Endothelial cell of umbilical vein (primary cell): ENCODE measurements around the gene BTBD8. TPM values are rescaled to one million over a fixed set of nuclear protein-coding genes. Genes with fewer than 3 reads are reported as not detected.
A peak's percentile ranks its signal among the peaks of the same experiment; 100 is the strongest.

Experiments
- BruUV-seq: library from RNA; stranded (reverse); fragments of 400-500 nt; replicated peaks from 2 replicates; lab custom pipeline; 2021; lab: Mats Ljungman, UMichigan
- CTCF ChIA-PET: fragments of 300-600, 350-600 bp; sonication (Branson Sonifier 250); formaldehyde crosslinking; loops from one replicate; lab custom pipeline; 2021; ENCODE audit warnings: antibody characterized with exemption, inconsistent platforms; lab: Charles Lee
- POLR2A ChIA-PET: fragments of 300-600, 350-600 bp; sonication (Branson Sonifier 250); formaldehyde crosslinking; loops from one replicate; lab custom pipeline; 2021; ENCODE audit warnings: antibody characterized with exemption, inconsistent platforms; lab: Charles Lee
- DNase-seq: peaks from one replicate; pipeline ENCODE4 v3.0.0-alpha.2; 2011; ENCODE audit warnings: low read depth, low spot score
- FAIRE-seq: peaks from 2 replicates; lab custom pipeline; 2011; peaks lifted over from hg19 to GRCh38; lab: Jason Lieb, UNC
- H2AFZ ChIP-seq: 2 replicates; pipeline ENCODE4 v1.6.0; 2012; ENCODE audit warnings: low read depth, low read length, control low read depth, inconsistent platforms
- H3K27ac ChIP-seq: 2 replicates; pipeline ENCODE4 v1.5.1; 2011; ENCODE audit warnings: low read depth, mild to moderate bottlenecking, control low read depth, low read length, moderate library complexity; ENCODE audit not compliant: insufficient read depth
- H3K27me3 ChIP-seq, 2 experiments: 2 replicates each; pipeline versions ENCODE4 v1.6.0 to v1.6.1; 2011; ENCODE audit warnings: low read length in 2 of 2, mixed read lengths in 1 of 2; ENCODE audit not compliant: control insufficient read depth in 2 of 2, insufficient read depth in 2 of 2
- H3K36me3 ChIP-seq, 2 experiments: 2 replicates in 1 of 2; 3 replicates in 1 of 2; pipeline ENCODE4 v1.5.1; 2011; ENCODE audit warnings: low read length in 2 of 2, mild to moderate bottlenecking in 1 of 2, moderate library complexity in 1 of 2; ENCODE audit not compliant: control insufficient read depth in 2 of 2, insufficient read depth in 2 of 2; ENCODE audit errors: extremely low read depth in 1 of 2
- H3K4me1 ChIP-seq: 3 replicates; pipeline ENCODE4 v1.5.1; 2011; ENCODE audit warnings: mild to moderate bottlenecking, low read length; ENCODE audit not compliant: control insufficient read depth, insufficient read depth; ENCODE audit errors: extremely low read depth
- H3K4me2 ChIP-seq: 2 replicates; pipeline ENCODE4 v1.6.1; 2011; ENCODE audit warnings: low read length, control low read depth, mixed read lengths; ENCODE audit not compliant: insufficient read depth
- H3K4me3 ChIP-seq, 3 experiments: fragments of 200-600 bp in 1 of 3; sonication (generic), shearing (Covaris generic) in 1 of 3; replicated peaks in 1 of 3; 2 replicates each; pipeline ENCODE4 v1.5.1; 2011 to 2016; ENCODE audit warnings: control low read depth in 3 of 3, low read length in 3 of 3, mild to moderate bottlenecking in 2 of 3, inconsistent platforms in 1 of 3, low read depth in 1 of 3, moderate library complexity in 1 of 3; ENCODE audit not compliant: insufficient read depth in 1 of 3
- H3K79me2 ChIP-seq: 2 replicates; pipeline ENCODE4 v1.6.0; 2012; ENCODE audit warnings: low read length, inconsistent platforms; ENCODE audit not compliant: control insufficient read depth, insufficient read depth
- H3K9ac ChIP-seq: replicated peaks from 2 replicates; pipeline ENCODE3; 2011; ENCODE audit warnings: low read length, control low read depth; ENCODE audit not compliant: insufficient read depth; ENCODE audit errors: extremely low read depth
- H3K9me1 ChIP-seq: replicated peaks from 3 replicates; pipeline ENCODE4 v1.6.0; 2011; ENCODE audit warnings: mild to moderate bottlenecking, low read length; ENCODE audit not compliant: control insufficient read depth, insufficient read depth; ENCODE audit errors: extremely low read depth
- H3K9me3 ChIP-seq: replicated peaks from 2 replicates; pipeline ENCODE4 v1.5.1; 2012; ENCODE audit warnings: low read length, inconsistent platforms; ENCODE audit not compliant: control insufficient read depth, insufficient read depth
- H4K20me1 ChIP-seq: replicated peaks from 2 replicates; pipeline ENCODE3; 2011; ENCODE audit warnings: mild to moderate bottlenecking, low read length; ENCODE audit not compliant: control insufficient read depth, insufficient read depth; ENCODE audit errors: extremely low read depth
- EZH2 ChIP-seq: IDR thresholded peaks from 2 replicates; pipeline ENCODE4 v1.6.1; 2012; ENCODE audit warnings: borderline replicate concordance, low read depth, mild to moderate bottlenecking, moderate library complexity, low read length, inconsistent platforms; ENCODE audit not compliant: severe bottlenecking
- FOS ChIP-seq: IDR thresholded peaks from 2 replicates; pipeline ENCODE4 v1.6.1; 2011; ENCODE audit warnings: mild to moderate bottlenecking, low read length, moderate library complexity, borderline replicate concordance; ENCODE audit not compliant: insufficient read depth
- GATA2 ChIP-seq: IDR thresholded peaks from 2 replicates; pipeline ENCODE4 v1.7.0; 2011; ENCODE audit warnings: low read depth, mild to moderate bottlenecking, moderate library complexity, mixed read lengths, low read length; ENCODE audit not compliant: insufficient read length, insufficient read depth
- JUN ChIP-seq: IDR thresholded peaks from 2 replicates; pipeline ENCODE4 v1.6.1; 2011; ENCODE audit warnings: borderline replicate concordance, low read depth; ENCODE audit not compliant: insufficient read length, insufficient read depth
- MYC ChIP-seq: IDR thresholded peaks from one replicate; pipeline ENCODE4 v1.6.1; 2011; ENCODE audit warnings: mild to moderate bottlenecking, low read depth, low read length
- POLR2A ChIP-seq: IDR thresholded peaks from 2 replicates; pipeline ENCODE4 v1.6.1; 2012; ENCODE audit warnings: low read depth, mild to moderate bottlenecking, control low read depth, low read length
- POLR2AphosphoS5 ChIP-seq: IDR thresholded peaks from 2 replicates; pipeline ENCODE4 v1.6.1; 2012; ENCODE audit warnings: low read depth, mild to moderate bottlenecking, control low read depth, low read length, moderate library complexity; ENCODE audit not compliant: insufficient read depth
- dilution Hi-C: fragments of 300-500 bp; cut with MboI; formaldehyde crosslinking; loops from one replicate; pipeline ENCODE4 v1.15.0; 2019; ENCODE audit warnings: low sequenced_read_pairs; ENCODE audit not compliant: extremely low pct_ligation_motif_present
- intact Hi-C: fragments of 100-400 bp; cut with micrococcal nuclease; formaldehyde crosslinking; loops from one replicate; pipeline ENCODE4 v1.10.0; 2022
- polyA plus RNA-seq, 4 experiments: library from polyadenylated mRNA; depleted of rRNA in 3 of 4; stranded (reverse) in 3 of 4; unstranded in 1 of 4; fragments of >200 nt; gene quantifications; 2 replicates each; pipeline versions ENCODE4 v1.2.1 to v1.2.3, GENCODE V29; 2011 to 2012; ENCODE audit warnings: missing spikeins in 1 of 4
- total RNA-seq: library from RNA; stranded (reverse); gene quantifications from 2 replicates; pipeline ENCODE4 v1.2.3, GENCODE V29; 2021
- TF ChIP-seq, protein P1 (sequence below), 2 donors: IDR thresholded peaks; 1 replicate in 1 of 2; 2 replicates in 1 of 2; pipeline ENCODE4 v1.5.1; 2011; ENCODE audit warnings: low read length in 2 of 2, mild to moderate bottlenecking in 2 of 2, moderate library complexity in 2 of 2, control low read depth in 1 of 2, inconsistent platforms in 1 of 2, low read depth in 1 of 2; ENCODE audit not compliant: insufficient read depth in 1 of 2; ENCODE audit errors: extremely low read depth in 1 of 2
- TF ChIP-seq, protein P2 (sequence below): IDR thresholded peaks from 2 replicates; pipeline ENCODE4 v1.6.1; 2011; ENCODE audit not compliant: insufficient read depth, insufficient read length

Gene BTBD8
- total and polyA plus RNA-seq, 2 donors (not counting 3 experiments of a cell fraction or from before 2014, with no cell fraction given): 0.36 to 1.7 TPM

DNA sequence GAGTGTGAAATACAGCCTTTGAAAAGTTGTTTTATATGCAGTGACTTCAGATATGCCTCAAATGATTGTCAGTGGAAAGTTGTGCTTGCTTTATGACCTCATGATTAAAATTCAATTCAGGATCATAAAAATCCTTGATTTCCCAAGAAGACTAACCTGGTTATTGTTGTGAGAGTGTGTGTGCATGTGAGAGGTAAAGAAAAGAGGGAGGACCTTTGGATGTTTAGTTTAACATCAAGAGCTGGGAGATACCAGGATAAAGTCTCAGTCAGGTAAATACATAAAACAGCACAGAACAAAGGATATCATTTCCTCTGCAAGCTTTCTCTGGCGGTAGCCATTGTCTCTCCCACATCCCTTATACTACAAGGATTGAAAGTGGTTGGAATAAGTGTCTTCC, 14.4 kb downstream of the BTBD8 start:
- no peak overlapping the region for H2AFZ ChIP-seq
- no peak for TF ChIP-seq GATA2
- TF ChIP-seq, protein P1, sequence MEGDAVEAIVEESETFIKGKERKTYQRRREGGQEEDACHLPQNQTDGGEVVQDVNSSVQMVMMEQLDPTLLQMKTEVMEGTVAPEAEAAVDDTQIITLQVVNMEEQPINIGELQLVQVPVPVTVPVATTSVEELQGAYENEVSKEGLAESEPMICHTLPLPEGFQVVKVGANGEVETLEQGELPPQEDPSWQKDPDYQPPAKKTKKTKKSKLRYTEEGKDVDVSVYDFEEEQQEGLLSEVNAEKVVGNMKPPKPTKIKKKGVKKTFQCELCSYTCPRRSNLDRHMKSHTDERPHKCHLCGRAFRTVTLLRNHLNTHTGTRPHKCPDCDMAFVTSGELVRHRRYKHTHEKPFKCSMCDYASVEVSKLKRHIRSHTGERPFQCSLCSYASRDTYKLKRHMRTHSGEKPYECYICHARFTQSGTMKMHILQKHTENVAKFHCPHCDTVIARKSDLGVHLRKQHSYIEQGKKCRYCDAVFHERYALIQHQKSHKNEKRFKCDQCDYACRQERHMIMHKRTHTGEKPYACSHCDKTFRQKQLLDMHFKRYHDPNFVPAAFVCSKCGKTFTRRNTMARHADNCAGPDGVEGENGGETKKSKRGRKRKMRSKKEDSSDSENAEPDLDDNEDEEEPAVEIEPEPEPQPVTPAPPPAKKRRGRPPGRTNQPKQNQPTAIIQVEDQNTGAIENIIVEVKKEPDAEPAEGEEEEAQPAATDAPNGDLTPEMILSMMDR (IDR thresholded peaks at IDR 0.05; ENCODE audit: extremely low read depth in 1 of 2, insufficient read depth in 1 of 2, low read depth in 1 of 2, low read length in 2 of 2): no peak
- BruUV-seq: no TSS peak
- no peaks in the 10 kb centered on the region for H3K4me1 ChIP-seq
- intact Hi-C loops (no loop called here), dilution Hi-C loops (no loop called here)
- no peak overlapping the region for H3K4me2 ChIP-seq
- no peaks in the 10 kb centered on the region for H3K9me3 ChIP-seq
- no peak overlapping the region for H3K4me3 ChIP-seq
- H3K36me3 ChIP-seq: no peaks in the 10 kb centered on the region
- CTCF ChIA-PET: no interaction called here
- FAIRE-seq (no peak), DNase-seq (no peak)
- H3K27ac ChIP-seq: no peak overlapping the region
- H3K27me3 ChIP-seq: no peaks in the 10 kb centered on the region
- H3K9me1 ChIP-seq: no peaks in the 10 kb centered on the region
- POLR2A ChIA-PET: no interaction called here
- no peaks in the 10 kb centered on the region for H3K79me2 ChIP-seq
- no peak overlapping the region for H3K9ac ChIP-seq
- no peaks in the 10 kb centered on the region for H4K20me1 ChIP-seq

DNA sequence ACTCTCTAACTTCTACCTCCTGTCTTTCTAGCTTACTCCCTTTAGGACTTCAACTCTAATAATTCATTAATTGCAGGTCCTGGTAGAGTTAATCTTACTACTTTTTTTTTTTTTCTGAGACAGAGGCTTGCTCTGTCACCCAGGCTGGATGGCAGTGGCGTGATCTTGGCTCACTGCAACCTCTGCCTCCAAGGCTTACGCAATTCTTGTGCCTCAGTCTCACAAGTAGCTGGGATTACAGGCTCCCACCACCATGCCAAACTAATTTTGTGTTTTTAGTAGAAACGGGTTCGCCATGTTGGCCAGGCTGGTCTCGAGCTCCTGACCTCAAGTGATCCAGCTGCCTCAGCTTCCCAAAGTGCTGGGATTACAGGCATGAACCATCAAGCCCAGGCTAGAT, 15.7 kb downstream of the BTBD8 start:
- Histone ChIP-seq H3K79me2 (no peaks in the 10 kb centered on the region), H2AFZ (no peak overlapping the region), H3K4me1 (no peaks in the 10 kb centered on the region), H3K9me3 (no peaks in the 10 kb centered on the region), H4K20me1 (no peaks in the 10 kb centered on the region), H3K4me2 (no peak overlapping the region), H3K36me3 (no peaks in the 10 kb centered on the region), H3K27me3 (no peaks in the 10 kb centered on the region), H3K9me1 (no peaks in the 10 kb centered on the region), H3K9ac (no peak overlapping the region), H3K27ac (no peak overlapping the region), H3K4me3 (no peak overlapping the region)
- no peak for DNase-seq
- POLR2A ChIA-PET: no interaction called here
- TF ChIP-seq FOS: no peak
- TF ChIP-seq MYC: no peak
- TF ChIP-seq POLR2A: no peak
- TF ChIP-seq JUN: no peak
- no peak for TF ChIP-seq EZH2
- TF ChIP-seq, protein P1 (IDR thresholded peaks at IDR 0.05; ENCODE audit: extremely low read depth in 1 of 2, insufficient read depth in 1 of 2, low read depth in 1 of 2, low read length in 2 of 2): no peak
- no peak for TF ChIP-seq POLR2AphosphoS5
- no peak for TF ChIP-seq GATA2
- TF ChIP-seq, protein P2, sequence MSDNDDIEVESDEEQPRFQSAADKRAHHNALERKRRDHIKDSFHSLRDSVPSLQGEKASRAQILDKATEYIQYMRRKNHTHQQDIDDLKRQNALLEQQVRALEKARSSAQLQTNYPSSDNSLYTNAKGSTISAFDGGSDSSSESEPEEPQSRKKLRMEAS: no peak
- no TSS peak for BruUV-seq
- peak; percentile 12 for FAIRE-seq
- intact Hi-C loops: no loop called here
- dilution Hi-C loops: no loop called here
- CTCF ChIA-PET: interaction anchor here (0.8 to 1.2 kb wide), 2 partner anchors 32 to 72 kb away, joined by 3 to 4 read pairs; no protein-coding TSS in a partner anchor
